PC-3 (cell line): ENCODE data around the gene ACP4. TPM values are rescaled to one million over a fixed set of nuclear protein-coding genes. Genes with fewer than 3 reads are reported as not detected.

Experiments
- ATAC-seq: fragments of 200-7000 bp; cut with Tn5 transposase; 2 replicates; pipeline ENCODE4 v1.9.1; 2020; ENCODE audit warnings: mild to moderate bottlenecking, moderate library complexity
- BruUV-seq: library from RNA; stranded (reverse); fragments of 400-500 nt; replicated peaks from 2 replicates; lab custom pipeline; 2021; lab: Mats Ljungman, UMichigan
- CTCF ChIA-PET: fragments of 300-600 bp; sonication (Branson Sonifier 250); formaldehyde crosslinking; loops from one replicate; lab custom pipeline; 2022; ENCODE audit warnings: antibody characterized with exemption; lab: Charles Lee
- POLR2A ChIA-PET: fragments of 300-600 bp; sonication (Branson Sonifier 250); formaldehyde crosslinking; loops from one replicate; lab custom pipeline; 2022; ENCODE audit warnings: antibody characterized with exemption; ENCODE audit not compliant: unreplicated experiment; lab: Charles Lee
- DNase-seq: peaks from one replicate; pipeline ENCODE4 v3.0.0-alpha.2; 2015
- H2AFZ ChIP-seq: fragments of 300-600 bp; sonication (generic); 2 replicates; pipeline ENCODE4 v1.6.0; 2016; ENCODE audit warnings: antibody characterized with exemption, low read length
- H3F3A ChIP-seq: fragments of 300-600 bp; sonication (generic); one replicate; pipeline ENCODE4 v1.6.0; 2017; ENCODE audit warnings: antibody characterized with exemption, low read length, control low read depth, mild to moderate bottlenecking; ENCODE audit not compliant: unreplicated experiment
- H3K27ac ChIP-seq: fragments of 300-600 bp; sonication (generic); 2 replicates; pipeline ENCODE4 v1.5.1; 2016; ENCODE audit warnings: mild to moderate bottlenecking, low read length
- H3K27me3 ChIP-seq: fragments of 300-600 bp; sonication (generic); 2 replicates; pipeline ENCODE4 v1.6.1; 2016; ENCODE audit warnings: low read length, mixed read lengths
- H3K36me3 ChIP-seq: fragments of 300-600 bp; sonication (generic); 2 replicates; pipeline ENCODE4 v1.6.1; 2016; ENCODE audit warnings: low read depth, mixed run types, low read length, mixed read lengths
- H3K4me1 ChIP-seq: fragments of 300-600 bp; sonication (generic); 2 replicates; pipeline ENCODE4 v1.5.1; 2016; ENCODE audit warnings: low read length; ENCODE audit not compliant: insufficient read depth
- H3K4me2 ChIP-seq: fragments of 300-600 bp; sonication (generic); 2 replicates; pipeline ENCODE4 v1.6.0; 2016; ENCODE audit warnings: low read length
- H3K4me3 ChIP-seq: fragments of 300-600 bp; sonication (generic); 2 replicates; pipeline ENCODE4 v1.5.1; 2016; ENCODE audit warnings: mild to moderate bottlenecking, low read length, mixed read lengths
- H3K79me2 ChIP-seq: fragments of 300-600 bp; sonication (generic); 2 replicates; pipeline ENCODE4 v1.6.1; 2017; ENCODE audit warnings: low read length, mixed read lengths
- H3K9ac ChIP-seq: fragments of 300-600 bp; sonication (generic); 2 replicates; pipeline ENCODE4 v1.6.0; 2016; ENCODE audit warnings: mild to moderate bottlenecking, low read length
- H3K9me2 ChIP-seq: fragments of 300-600 bp; sonication (generic); replicated peaks from 2 replicates; pipeline ENCODE4 v1.6.1; 2016; ENCODE audit warnings: mixed run types, low read length, mixed read lengths
- H3K9me3 ChIP-seq: fragments of 300-600 bp; sonication (generic); 2 replicates; pipeline ENCODE4 v1.6.1; 2016; ENCODE audit warnings: low read length, mixed read lengths
- H4K20me1 ChIP-seq: fragments of 300-600 bp; sonication (generic); 2 replicates; pipeline ENCODE4 v1.6.1; 2016; ENCODE audit warnings: low read length, mixed read lengths
- EZH2 ChIP-seq: fragments of 300-600 bp; sonication (generic); IDR thresholded peaks from one replicate; pipeline ENCODE4 v1.6.1; 2017; ENCODE audit warnings: antibody characterized with exemption, mild to moderate bottlenecking, low read length; ENCODE audit not compliant: unreplicated experiment
- EZH2phosphoT487 ChIP-seq: fragments of 300-600 bp; sonication (generic); IDR thresholded peaks from 2 replicates; pipeline ENCODE4 v1.6.1; 2018; ENCODE audit warnings: mild to moderate bottlenecking, antibody characterized with exemption, low read length, borderline replicate concordance
- intact Hi-C: fragments of 100-400 bp; cut with micrococcal nuclease; formaldehyde crosslinking; loops from 2 replicates; pipeline ENCODE4 v1.9.0; 2023
- total RNA-seq: library from RNA; depleted of rRNA; stranded (reverse); fragments of >200 nt; gene quantifications from 2 replicates; pipeline ENCODE4 v1.2.3, GENCODE V29; 2014
- TF ChIP-seq, protein P1 (sequence below): fragments of 300-600 bp; sonication (generic); conservative IDR thresholded peaks from 2 replicates; pipeline ENCODE4 v1.5.1; 2017; ENCODE audit warnings: antibody characterized with exemption, low read depth, mild to moderate bottlenecking, low read length

Gene ACP4
- total RNA-seq, 1 experiment from 2014 or later: not detected

DNA sequence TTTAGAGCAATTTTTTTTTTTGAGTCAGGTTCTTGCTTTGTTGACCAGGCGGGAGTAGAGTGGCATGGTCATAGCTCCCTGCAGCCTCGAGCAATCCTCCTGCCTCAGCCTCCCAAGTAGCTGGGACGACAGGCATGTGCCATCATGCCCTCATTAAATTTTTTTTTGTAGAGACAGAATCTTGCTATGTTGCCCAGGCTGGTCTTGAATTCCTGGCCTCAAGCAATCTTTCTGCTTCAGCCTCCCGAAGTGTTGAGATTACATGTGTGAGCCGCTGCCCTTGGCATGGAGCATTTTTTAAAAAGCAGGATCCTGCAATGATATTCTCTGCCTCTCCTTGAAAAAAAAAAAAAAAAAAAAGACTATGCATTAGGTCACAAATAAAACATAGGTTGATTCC, 14.1 kb upstream of the ACP4 start:
- Histone ChIP-seq H3K9me2 (no peaks in the 10 kb centered on the region), H3K9me3 (no peaks in the 10 kb centered on the region), H3K4me2 (no peak overlapping the region), H4K20me1 (no peaks in the 10 kb centered on the region), H3K27me3 (peaks cover 59% of the 10 kb centered on the region), H3F3A (no peaks in the 10 kb centered on the region), H3K27ac (no peak overlapping the region), H2AFZ (no peak overlapping the region), H3K9ac (no peak overlapping the region), H3K4me1 (no peaks in the 10 kb centered on the region), H3K4me3 (no peak overlapping the region), H3K79me2 (no peaks in the 10 kb centered on the region), H3K36me3 (no peaks in the 10 kb centered on the region)
- DNase-seq: no peak
- ChIA-PET CTCF (no interaction called here), POLR2A (no interaction called here)
- intact Hi-C loops: no loop called here
- no TSS peak for BruUV-seq
- no peak for TF ChIP-seq EZH2
- TF ChIP-seq, protein P1, sequence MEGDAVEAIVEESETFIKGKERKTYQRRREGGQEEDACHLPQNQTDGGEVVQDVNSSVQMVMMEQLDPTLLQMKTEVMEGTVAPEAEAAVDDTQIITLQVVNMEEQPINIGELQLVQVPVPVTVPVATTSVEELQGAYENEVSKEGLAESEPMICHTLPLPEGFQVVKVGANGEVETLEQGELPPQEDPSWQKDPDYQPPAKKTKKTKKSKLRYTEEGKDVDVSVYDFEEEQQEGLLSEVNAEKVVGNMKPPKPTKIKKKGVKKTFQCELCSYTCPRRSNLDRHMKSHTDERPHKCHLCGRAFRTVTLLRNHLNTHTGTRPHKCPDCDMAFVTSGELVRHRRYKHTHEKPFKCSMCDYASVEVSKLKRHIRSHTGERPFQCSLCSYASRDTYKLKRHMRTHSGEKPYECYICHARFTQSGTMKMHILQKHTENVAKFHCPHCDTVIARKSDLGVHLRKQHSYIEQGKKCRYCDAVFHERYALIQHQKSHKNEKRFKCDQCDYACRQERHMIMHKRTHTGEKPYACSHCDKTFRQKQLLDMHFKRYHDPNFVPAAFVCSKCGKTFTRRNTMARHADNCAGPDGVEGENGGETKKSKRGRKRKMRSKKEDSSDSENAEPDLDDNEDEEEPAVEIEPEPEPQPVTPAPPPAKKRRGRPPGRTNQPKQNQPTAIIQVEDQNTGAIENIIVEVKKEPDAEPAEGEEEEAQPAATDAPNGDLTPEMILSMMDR: no peak
- TF ChIP-seq EZH2phosphoT487: no peak
- no peak for ATAC-seq

- Histone ChIP-seq H2AFZ (no peak overlapping the region), H3K4me2 (no peak overlapping the region), H3F3A (no peaks in the 10 kb centered on the region), H3K36me3 (no peaks in the 10 kb centered on the region), H3K4me1 (no peaks in the 10 kb centered on the region), H3K4me3 (no peak overlapping the region), H3K9ac (no peak overlapping the region), H3K27me3 (peaks cover 67% of the 10 kb centered on the region), H3K27ac (no peak overlapping the region), H3K9me3 (no peaks in the 10 kb centered on the region), H4K20me1 (no peaks in the 10 kb centered on the region), H3K9me2 (no peaks in the 10 kb centered on the region), H3K79me2 (no peaks in the 10 kb centered on the region)
- POLR2A ChIA-PET: interaction anchor here (0.6 kb wide), 1 partner anchor 112 kb away, joined by 30 read pairs; no protein-coding TSS in a partner anchor
- intact Hi-C loops: no loop called here
- CTCF ChIA-PET: no interaction called here
- DNase-seq (no peak), ATAC-seq (no peak)
- BruUV-seq: no TSS peak
- TF ChIP-seq EZH2: no peak
- TF ChIP-seq, protein P1: no peak
- no peak for TF ChIP-seq EZH2phosphoT487
Observed at GRCh38 chr19:50777261-50777660, 13.0 kb upstream of the ACP4 start.

GRCh38 chr19:50777830-50778303, 12.3 kb upstream of the ACP4 start:
- no peak overlapping the region for H3K9ac ChIP-seq
- H3K4me1 ChIP-seq: no peaks in the 10 kb centered on the region
- no peaks in the 10 kb centered on the region for H4K20me1 ChIP-seq
- no peak for TF ChIP-seq EZH2phosphoT487
- TF ChIP-seq, protein P1: no peak
- POLR2A ChIA-PET: interaction anchor here (0.6 kb wide), 1 partner anchor 113 kb away, joined by 30 read pairs; no protein-coding TSS in a partner anchor
- CTCF ChIA-PET: interaction anchor here (0.6 kb wide), 1 partner anchor 235 kb away, joined by 4 read pairs; no protein-coding TSS in a partner anchor
- H3K27me3 ChIP-seq: peaks cover 71% of the 10 kb centered on the region
- H3K4me2 ChIP-seq: peak overlapping the region; percentile 13
- H3K9me3 ChIP-seq: no peaks in the 10 kb centered on the region
- DNase-seq: no peak
- BruUV-seq: no TSS peak
- H2AFZ ChIP-seq: no peak overlapping the region
- H3F3A ChIP-seq: no peaks in the 10 kb centered on the region
- no peaks in the 10 kb centered on the region for H3K79me2 ChIP-seq
- ATAC-seq: no peak; the same call in 1 of the 2 replicates
- H3K36me3 ChIP-seq: no peaks in the 10 kb centered on the region
- intact Hi-C loops: no loop called here
- H3K9me2 ChIP-seq: no peaks in the 10 kb centered on the region
- H3K27ac ChIP-seq: no peak overlapping the region
- peak overlapping the region; percentile 4; the same call in 1 of the 2 replicates for H3K4me3 ChIP-seq
